HG03135 (cell line): ENCODE data around the gene PCDHB5.
"Not testable (repeated sequence)": the region's sequence is repeated elsewhere in the genome, so short reads cannot be mapped to it uniquely, and the experiment has no call there.

Source experiments
- ATAC-seq: cut with Tn5 transposase; IDR thresholded peaks from one replicate; pipeline ENCODE4 v1.9.1; 2021; ENCODE audit warnings: mild to moderate bottlenecking, moderate library complexity; ENCODE audit not compliant: unreplicated experiment

Gene PCDHB5

DNA sequence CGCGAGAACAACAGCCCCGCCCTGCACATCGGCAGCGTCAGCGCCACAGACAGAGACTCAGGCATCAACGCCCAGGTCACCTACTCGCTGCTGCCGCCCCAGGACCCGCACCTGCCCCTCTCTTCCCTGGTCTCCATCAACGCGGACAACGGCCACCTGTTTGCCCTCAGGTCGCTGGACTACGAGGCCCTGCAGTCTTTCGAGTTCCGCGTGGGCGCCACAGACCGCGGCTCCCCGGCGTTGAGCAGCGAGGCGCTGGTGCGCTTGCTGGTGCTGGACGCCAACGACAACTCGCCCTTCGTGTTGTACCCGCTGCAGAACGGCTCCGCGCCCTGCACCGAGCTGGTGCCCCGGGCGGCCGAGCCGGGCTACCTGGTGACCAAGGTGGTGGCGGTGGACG, 16.6 kb downstream of the PCDHB5 start:
- not testable (repeated sequence) for ATAC-seq

DNA sequence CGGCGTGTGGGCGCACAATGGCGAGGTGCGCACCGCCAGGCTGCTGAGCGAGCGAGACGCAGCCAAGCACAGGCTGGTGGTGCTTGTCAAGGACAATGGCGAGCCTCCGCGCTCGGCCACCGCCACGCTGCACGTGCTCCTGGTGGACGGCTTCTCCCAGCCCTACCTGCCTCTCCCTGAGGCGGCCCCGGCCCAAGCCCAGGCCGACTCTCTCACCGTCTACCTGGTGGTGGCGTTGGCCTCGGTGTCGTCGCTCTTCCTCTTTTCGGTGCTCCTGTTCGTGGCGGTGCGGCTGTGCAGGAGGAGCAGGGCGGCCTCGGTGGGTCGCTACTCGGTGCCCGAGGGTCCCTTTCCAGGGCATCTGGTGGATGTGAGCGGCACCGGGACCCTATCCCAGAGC, 17.1 kb downstream of the PCDHB5 start:
- not testable (repeated sequence) for ATAC-seq

DNA sequence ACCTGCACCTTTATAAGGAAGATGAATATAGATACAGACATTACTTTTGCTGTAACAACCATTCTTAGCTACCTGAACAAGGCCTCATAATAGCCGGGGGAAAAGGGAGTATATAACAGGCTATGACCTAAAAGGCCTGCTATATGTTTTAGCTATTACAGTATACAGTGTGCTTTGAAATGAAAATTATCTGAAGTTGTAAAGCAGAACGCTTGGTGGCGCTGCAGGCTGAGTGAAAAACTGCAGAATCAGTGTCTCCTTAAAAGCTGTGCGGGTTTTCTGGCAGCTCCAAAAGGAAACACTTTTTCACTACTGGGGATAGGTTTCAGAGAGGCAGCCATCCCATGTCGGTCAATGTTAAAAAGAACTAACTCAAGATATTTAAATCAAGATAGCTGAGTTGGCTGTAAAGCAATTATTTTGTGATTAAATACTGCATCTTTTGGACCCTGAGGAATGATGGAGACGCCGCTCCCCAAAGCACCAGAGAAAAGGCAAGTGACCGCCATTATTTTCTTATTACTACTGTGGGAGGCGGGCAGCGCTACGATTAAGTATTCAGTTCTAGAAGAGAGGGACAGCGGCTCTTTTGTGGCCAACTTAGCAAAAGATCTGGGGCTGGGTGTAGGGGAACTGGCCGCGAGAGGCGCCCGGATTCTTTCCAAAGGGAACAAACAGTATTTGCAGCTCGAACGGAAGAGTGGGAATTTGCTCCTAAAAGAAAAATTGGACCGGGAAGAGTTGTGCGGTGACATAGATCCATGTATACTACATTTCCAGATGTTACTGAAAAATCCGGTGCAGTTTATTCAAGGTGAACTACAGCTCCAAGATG, 20.8 kb downstream of the PCDHB5 start:
- no peak for ATAC-seq

- not testable (repeated sequence) for ATAC-seq
Observed at GRCh38 chr5:141157356-141157755, 22.4 kb downstream of the PCDHB5 start.

DNA sequence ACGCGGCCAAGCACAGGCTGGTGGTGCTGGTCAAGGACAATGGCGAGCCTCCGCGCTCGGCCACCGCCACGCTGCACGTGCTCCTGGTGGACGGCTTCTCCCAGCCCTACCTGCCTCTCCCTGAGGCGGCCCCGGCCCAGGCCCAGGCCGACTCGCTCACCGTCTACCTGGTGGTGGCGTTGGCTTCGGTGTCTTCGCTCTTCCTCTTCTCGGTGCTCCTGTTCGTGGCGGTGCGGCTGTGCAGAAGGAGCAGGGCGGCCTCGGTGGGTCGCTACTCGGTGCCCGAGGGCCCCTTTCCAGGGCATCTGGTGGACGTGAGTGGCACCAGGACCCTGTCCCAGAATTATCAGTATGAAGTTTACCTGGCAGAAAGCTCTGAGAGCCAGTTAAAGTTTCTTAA, 22.9 kb downstream of the PCDHB5 start:
- ATAC-seq: not testable (repeated sequence)

- ATAC-seq: no peak
Observed at GRCh38 chr5:141172381-141173204, 37.6 kb downstream of the PCDHB5 start, which contains the start of gene PCDHB7. Gene PCDHB7, plus strand, starts transcription at chr5:141172644. Its CDS starts 192 bp downstream, at chr5:141172836.

GRCh38 chr5:141174291-141175104, 39.5 kb downstream of the PCDHB5 start:
- ATAC-seq: not testable (repeated sequence)

- ATAC-seq: no peak
Observed at GRCh38 chr5:141175933-141176332, 40.9 kb downstream of the PCDHB5 start.

- not testable (repeated sequence) for ATAC-seq
Observed at GRCh38 chr5:141177577-141178191, 42.7 kb downstream of the PCDHB5 start, which contains the start of gene PCDHB8. Gene PCDHB8, plus strand, starts transcription at chr5:141177790. Its CDS starts 245 bp downstream, at chr5:141178035.

- not testable (repeated sequence) for ATAC-seq
Observed at GRCh38 chr5:141179371-141179770, 44.4 kb downstream of the PCDHB5 start.

- not testable (repeated sequence) for ATAC-seq
Observed at GRCh38 chr5:141179876-141180275, 44.9 kb downstream of the PCDHB5 start.

DNA sequence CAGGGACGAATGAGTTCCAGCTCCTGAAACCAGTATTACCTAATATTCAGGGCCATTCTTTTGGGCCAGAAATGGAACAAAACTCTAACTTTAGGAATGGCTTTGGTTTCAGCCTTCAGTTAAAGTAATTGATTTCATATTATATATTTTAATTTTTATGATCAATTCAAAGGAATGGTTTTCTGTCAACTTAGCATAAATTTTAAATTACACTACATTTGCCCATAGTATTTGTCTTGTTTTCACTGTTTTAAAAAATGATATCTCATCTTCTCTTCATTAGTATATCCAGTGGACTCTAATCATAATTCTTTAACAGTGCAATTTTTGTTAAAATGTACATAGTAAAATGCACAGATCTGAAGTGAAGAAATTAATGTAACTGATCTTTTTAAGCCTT, 45.3 kb downstream of the PCDHB5 start:
- ATAC-seq: no peak

DNA sequence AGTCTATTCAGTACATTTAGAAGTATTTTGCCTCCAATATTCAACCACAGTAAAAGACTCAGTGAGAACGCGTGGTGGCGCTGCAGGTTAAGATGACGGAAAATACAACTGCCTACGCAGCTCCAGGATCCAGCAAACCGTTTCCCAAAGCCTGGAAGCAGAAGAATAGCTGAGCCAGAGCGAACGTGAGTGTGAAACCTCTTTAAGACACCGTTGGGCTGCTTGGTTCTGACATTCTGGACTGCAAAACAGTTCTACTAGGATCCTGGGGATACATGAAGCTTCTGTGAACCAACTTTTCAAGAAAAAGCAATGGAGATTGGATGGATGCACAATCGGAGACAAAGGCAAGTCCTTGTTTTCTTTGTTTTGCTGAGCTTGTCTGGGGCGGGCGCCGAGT, 47.2 kb downstream of the PCDHB5 start, which contains the start of gene PCDHB16:
Gene PCDHB16, plus strand, starts transcription at position 140 of the 400 bp plus-strand sequence. Its CDS starts 173 bp downstream, at position 313.
- ATAC-seq: no peak

- ATAC-seq: not testable (repeated sequence)
Observed at GRCh38 chr5:141184117-141184855, 49.3 kb downstream of the PCDHB5 start.

GRCh38 chr5:141186897-141187512, 52.0 kb downstream of the PCDHB5 start, which contains the start of gene PCDHB9:
Gene PCDHB9, plus strand, starts transcription at chr5:141187161. Its CDS starts 158 bp downstream, at chr5:141187319.
- no peak for ATAC-seq
